ENCODE results near the gene LYPD6B. TPM values are rescaled to one million over a fixed set of nuclear protein-coding genes. Genes with fewer than 3 reads are reported as not detected.
A peak's percentile ranks its signal among the peaks of the same experiment; 100 is the strongest.

The LYPD6B gene
- total RNA-seq, 1 donor: 2.5 TPM

DNA sequence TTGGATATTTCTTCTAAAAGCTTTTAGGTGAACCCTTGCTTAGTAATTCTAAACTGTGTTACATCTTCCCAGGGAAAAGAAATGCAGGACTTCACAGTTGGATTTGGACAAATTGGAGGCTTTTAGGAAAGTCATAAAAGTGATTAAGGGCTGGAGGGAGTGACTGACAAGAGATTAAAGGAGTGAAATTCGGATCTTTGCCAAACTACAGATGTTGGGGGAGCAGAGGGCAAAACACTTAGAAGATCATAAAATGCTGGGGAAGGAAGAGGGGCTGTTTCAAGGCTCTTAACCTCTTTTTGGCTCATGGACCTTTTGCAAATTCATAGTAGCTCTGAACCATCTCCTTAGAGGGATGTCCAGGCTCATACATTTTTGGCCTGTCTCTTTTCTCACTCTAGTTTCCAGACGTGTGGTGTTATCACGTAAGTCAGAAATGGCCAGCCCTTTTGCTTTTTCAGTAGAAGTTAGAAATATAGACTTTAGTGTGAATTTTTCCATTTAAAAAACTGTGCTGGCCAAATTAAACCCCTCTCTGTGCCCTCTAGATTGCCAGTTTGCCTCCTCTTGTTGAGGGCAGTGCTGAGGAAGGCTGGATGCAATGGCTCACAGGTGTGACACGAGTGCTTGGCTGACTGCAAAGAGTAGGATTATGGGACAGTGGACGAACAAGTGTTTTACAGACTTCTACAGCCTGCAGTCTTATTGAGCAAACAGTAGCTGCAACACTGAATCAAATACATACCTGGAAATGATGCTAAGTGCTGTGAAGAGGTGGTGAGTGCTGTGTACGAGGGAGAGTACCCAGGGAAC lies 109.9 kb downstream of the LYPD6B start:
- H3K79me2 ChIP-seq (ENCODE audit: insufficient read depth, low read length): no peaks in the 10 kb centered on the region
- TF ChIP-seq, protein P1, sequence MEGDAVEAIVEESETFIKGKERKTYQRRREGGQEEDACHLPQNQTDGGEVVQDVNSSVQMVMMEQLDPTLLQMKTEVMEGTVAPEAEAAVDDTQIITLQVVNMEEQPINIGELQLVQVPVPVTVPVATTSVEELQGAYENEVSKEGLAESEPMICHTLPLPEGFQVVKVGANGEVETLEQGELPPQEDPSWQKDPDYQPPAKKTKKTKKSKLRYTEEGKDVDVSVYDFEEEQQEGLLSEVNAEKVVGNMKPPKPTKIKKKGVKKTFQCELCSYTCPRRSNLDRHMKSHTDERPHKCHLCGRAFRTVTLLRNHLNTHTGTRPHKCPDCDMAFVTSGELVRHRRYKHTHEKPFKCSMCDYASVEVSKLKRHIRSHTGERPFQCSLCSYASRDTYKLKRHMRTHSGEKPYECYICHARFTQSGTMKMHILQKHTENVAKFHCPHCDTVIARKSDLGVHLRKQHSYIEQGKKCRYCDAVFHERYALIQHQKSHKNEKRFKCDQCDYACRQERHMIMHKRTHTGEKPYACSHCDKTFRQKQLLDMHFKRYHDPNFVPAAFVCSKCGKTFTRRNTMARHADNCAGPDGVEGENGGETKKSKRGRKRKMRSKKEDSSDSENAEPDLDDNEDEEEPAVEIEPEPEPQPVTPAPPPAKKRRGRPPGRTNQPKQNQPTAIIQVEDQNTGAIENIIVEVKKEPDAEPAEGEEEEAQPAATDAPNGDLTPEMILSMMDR (IDR thresholded peaks at IDR 0.05; ENCODE audit: extremely low read depth, low read depth, low read length): no peak

DNA sequence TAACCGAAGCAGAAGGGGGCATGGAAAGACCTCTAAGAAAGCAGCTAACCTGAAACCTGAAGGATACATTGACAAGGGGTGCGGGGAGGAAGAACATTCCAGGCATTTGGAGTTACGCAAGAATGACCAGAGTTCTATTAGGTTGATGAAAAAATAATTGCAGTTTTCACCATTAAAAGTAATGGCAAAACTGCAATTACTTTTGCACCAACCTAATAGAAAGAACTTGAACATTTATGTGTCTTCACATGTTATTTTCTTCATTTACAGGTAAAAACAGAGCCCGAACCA lies 110.5 kb downstream of the LYPD6B start:
- TF ChIP-seq, protein P1 (IDR thresholded peaks at IDR 0.05; ENCODE audit: extremely low read depth, low read depth, low read length): no peak
- no peak overlapping the region for H3K27ac ChIP-seq (ENCODE audit: low read depth, low read length)
- no peaks in the 10 kb centered on the region for H4K20me1 ChIP-seq (ENCODE audit: insufficient read depth, low read length)
- no peaks in the 10 kb centered on the region for H3K36me3 ChIP-seq (ENCODE audit: insufficient read depth, low read length)
- no peaks in the 10 kb centered on the region for H3K27me3 ChIP-seq (ENCODE audit: insufficient read depth, low read length)
- H3K4me3 ChIP-seq (ENCODE audit: insufficient read depth, low read length): no peak overlapping the region
- no peak overlapping the region for H3K4me2 ChIP-seq (ENCODE audit: insufficient read depth, low read length)
- no peaks in the 10 kb centered on the region for H3K4me1 ChIP-seq (ENCODE audit: insufficient read depth, low read length)
- H3K79me2 ChIP-seq (ENCODE audit: insufficient read depth, low read length): no peaks in the 10 kb centered on the region
- no peaks in the 10 kb centered on the region for H3K9me3 ChIP-seq (ENCODE audit: low read depth, low read length)
- no peak overlapping the region for H2AFZ ChIP-seq (ENCODE audit: low read length)
- DNase-seq (ENCODE audit: insufficient read length, low spot score, missing footprints): no peak

More for the DNA sequence above, 109.9 kb downstream of the LYPD6B start:
- H3K4me1 ChIP-seq (ENCODE audit: insufficient read depth, low read length): no peaks in the 10 kb centered on the region
- no peak overlapping the region for H3K4me3 ChIP-seq (ENCODE audit: insufficient read depth, low read length)
- H3K4me2 ChIP-seq (ENCODE audit: insufficient read depth, low read length): no peak overlapping the region
- no peaks in the 10 kb centered on the region for H3K27me3 ChIP-seq (ENCODE audit: insufficient read depth, low read length)
- H3K9me3 ChIP-seq (ENCODE audit: low read depth, low read length): no peaks in the 10 kb centered on the region
- H3K36me3 ChIP-seq (ENCODE audit: insufficient read depth, low read length): no peaks in the 10 kb centered on the region
- H4K20me1 ChIP-seq (ENCODE audit: insufficient read depth, low read length): no peaks in the 10 kb centered on the region
- no peak overlapping the region for H2AFZ ChIP-seq (ENCODE audit: low read length)
- peak; percentile 55 for DNase-seq (ENCODE audit: insufficient read length, low spot score, missing footprints)
- H3K27ac ChIP-seq (ENCODE audit: low read depth, low read length): no peak overlapping the region

DNA sequence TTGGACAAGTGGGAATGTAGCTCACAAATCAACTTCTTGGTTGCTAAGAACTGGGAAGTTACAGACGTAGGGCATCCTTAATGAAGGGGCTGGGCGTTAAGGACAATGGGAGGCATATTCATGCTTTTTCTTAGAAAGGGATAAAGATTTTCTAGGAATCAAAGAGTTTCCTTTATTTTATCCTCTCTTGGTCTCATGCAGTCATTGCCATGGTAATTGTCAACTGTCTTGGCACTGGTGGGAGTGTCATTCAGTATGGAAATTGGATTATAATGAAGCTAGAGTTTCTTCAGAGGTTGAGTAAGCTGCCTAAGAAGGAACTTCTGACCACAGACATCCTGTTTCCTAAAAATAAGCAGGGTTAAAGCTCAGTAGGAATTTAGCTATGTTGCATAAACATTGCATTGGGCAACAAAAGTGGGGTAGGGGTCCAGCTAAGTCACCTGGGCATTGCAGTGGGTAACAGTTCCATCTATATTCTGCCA lies 114.0 kb downstream of the LYPD6B start:
- H3K4me2 ChIP-seq (ENCODE audit: insufficient read depth, low read length): no peak overlapping the region
- H2AFZ ChIP-seq (ENCODE audit: low read length): no peak overlapping the region
- H3K36me3 ChIP-seq (ENCODE audit: insufficient read depth, low read length): no peaks in the 10 kb centered on the region
- H3K27me3 ChIP-seq (ENCODE audit: insufficient read depth, low read length): no peaks in the 10 kb centered on the region
- H3K4me1 ChIP-seq (ENCODE audit: insufficient read depth, low read length): no peaks in the 10 kb centered on the region
- no peaks in the 10 kb centered on the region for H4K20me1 ChIP-seq (ENCODE audit: insufficient read depth, low read length)
- H3K9me3 ChIP-seq (ENCODE audit: low read depth, low read length): no peaks in the 10 kb centered on the region
- TF ChIP-seq, protein P1 (IDR thresholded peaks at IDR 0.05; ENCODE audit: extremely low read depth, low read depth, low read length): no peak
- H3K79me2 ChIP-seq (ENCODE audit: insufficient read depth, low read length): no peaks in the 10 kb centered on the region
- H3K27ac ChIP-seq (ENCODE audit: low read depth, low read length): no peak overlapping the region
- DNase-seq (ENCODE audit: insufficient read length, low spot score, missing footprints): no peak
- no peak overlapping the region for H3K4me3 ChIP-seq (ENCODE audit: insufficient read depth, low read length)

DNA sequence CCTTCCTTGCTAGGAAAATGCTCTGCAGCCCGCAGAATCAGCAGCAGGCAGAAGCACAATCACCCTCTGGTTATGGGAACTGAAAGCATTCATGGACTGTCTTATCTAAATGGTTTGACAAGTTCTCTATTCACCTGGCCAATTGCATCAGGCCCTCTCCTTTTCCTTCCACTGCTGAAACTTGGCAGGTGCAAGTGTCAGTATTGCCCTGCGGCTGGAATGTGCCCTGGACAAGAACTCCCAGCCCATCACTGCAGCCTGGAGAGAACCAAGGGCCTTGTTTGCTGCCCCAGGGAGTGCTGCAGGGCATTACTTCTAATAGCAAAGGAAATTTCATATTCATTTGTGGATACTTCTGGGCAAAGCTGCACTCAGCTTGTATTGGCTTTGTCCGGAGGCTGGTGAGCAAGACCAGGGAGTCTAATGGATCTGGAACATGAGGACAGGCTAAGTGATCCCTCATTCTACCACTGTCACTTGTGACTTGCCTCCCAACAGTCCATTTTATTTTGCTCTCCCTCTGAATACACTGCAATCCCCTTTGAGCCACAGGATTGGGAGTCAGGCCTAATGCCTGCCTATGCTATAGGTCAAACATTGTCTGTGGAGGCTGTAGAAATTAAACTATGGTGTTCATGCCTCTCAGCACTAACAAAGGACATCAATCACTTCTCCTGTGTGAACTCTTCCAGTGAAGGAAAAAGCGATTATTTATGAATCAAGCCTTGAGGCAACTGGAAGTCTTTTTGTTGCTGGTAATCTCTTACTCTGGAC lies 116.9 kb downstream of the LYPD6B start:
- H2AFZ ChIP-seq (ENCODE audit: low read length): no peak overlapping the region
- TF ChIP-seq, protein P1 (IDR thresholded peaks at IDR 0.05; ENCODE audit: extremely low read depth, low read depth, low read length): no peak

More for the DNA sequence above, 116.9 kb downstream of the LYPD6B start:
- no peaks in the 10 kb centered on the region for H3K27me3 ChIP-seq (ENCODE audit: insufficient read depth, low read length)
- H3K4me3 ChIP-seq (ENCODE audit: insufficient read depth, low read length): no peak overlapping the region
- no peaks in the 10 kb centered on the region for H3K9me3 ChIP-seq (ENCODE audit: low read depth, low read length)
- no peaks in the 10 kb centered on the region for H3K4me1 ChIP-seq (ENCODE audit: insufficient read depth, low read length)
- no peak for DNase-seq (ENCODE audit: insufficient read length, low spot score, missing footprints)
- no peak overlapping the region for H3K4me2 ChIP-seq (ENCODE audit: insufficient read depth, low read length)
- H4K20me1 ChIP-seq (ENCODE audit: insufficient read depth, low read length): no peaks in the 10 kb centered on the region
- H3K27ac ChIP-seq (ENCODE audit: low read depth, low read length): no peak overlapping the region
- no peaks in the 10 kb centered on the region for H3K79me2 ChIP-seq (ENCODE audit: insufficient read depth, low read length)
- H3K36me3 ChIP-seq (ENCODE audit: insufficient read depth, low read length): no peaks in the 10 kb centered on the region

All from osteoblast (primary cell).